ENCODE data around the gene TCN2.
"Not testable (repeated sequence)": the region's sequence is repeated elsewhere in the genome, so short reads cannot be mapped to it uniquely, and the experiment has no call there.

TCN2 gene

DNA sequence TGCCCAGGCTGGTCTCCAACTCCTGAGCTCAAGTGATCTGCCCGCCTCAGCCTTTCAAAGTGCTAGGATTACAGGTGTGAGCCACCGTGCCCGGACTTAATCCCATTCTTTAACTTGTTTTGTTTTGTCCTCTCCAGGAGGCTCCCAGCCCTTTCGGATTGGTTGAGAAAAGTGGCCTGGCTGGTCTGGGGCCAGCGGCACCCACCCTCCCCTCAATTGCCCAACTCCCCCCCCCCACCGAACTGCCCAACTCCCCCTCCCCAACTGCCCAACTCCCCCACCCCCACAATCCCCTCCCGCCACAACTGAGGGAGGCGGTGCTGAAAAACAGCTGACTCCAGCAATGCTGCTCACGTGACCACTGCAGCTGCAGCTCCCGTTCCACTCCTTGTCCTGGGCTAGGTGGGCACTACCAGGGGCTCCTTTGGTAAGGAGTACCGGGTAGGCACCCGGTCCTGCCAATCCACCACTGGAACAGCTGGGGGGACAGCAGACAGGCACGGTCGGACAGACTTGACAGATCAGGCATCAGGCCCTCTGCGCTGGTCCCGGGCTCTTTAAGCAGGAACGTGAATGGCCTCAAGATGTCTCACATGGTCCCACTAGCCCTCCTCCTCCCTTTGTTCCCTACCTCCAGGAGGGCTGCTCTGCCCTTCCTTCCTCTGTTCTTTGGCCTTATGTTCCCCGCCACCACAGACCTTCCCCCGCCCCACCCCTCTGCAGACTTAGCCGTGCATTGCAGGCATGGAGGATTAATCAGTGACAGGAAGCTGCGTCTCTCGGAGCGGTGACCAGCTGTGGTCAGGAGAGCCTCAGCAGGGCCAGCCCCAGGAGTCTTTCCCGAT is at the start of gene TCN2:
TCN2 (plus strand) TSS at position 720 of the 845 bp plus-strand sequence. CDS start 158 bp downstream, outside the sequence.
- FAIRE-seq (no peak), DNase-seq (ENCODE audit: insufficient read length, low spot score) (peak; percentile 25)
- TF ChIP-seq, protein P1, sequence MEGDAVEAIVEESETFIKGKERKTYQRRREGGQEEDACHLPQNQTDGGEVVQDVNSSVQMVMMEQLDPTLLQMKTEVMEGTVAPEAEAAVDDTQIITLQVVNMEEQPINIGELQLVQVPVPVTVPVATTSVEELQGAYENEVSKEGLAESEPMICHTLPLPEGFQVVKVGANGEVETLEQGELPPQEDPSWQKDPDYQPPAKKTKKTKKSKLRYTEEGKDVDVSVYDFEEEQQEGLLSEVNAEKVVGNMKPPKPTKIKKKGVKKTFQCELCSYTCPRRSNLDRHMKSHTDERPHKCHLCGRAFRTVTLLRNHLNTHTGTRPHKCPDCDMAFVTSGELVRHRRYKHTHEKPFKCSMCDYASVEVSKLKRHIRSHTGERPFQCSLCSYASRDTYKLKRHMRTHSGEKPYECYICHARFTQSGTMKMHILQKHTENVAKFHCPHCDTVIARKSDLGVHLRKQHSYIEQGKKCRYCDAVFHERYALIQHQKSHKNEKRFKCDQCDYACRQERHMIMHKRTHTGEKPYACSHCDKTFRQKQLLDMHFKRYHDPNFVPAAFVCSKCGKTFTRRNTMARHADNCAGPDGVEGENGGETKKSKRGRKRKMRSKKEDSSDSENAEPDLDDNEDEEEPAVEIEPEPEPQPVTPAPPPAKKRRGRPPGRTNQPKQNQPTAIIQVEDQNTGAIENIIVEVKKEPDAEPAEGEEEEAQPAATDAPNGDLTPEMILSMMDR (IDR thresholded peaks at IDR 0.05; ENCODE audit: insufficient read depth, missing control alignments), result no peak

DNA sequence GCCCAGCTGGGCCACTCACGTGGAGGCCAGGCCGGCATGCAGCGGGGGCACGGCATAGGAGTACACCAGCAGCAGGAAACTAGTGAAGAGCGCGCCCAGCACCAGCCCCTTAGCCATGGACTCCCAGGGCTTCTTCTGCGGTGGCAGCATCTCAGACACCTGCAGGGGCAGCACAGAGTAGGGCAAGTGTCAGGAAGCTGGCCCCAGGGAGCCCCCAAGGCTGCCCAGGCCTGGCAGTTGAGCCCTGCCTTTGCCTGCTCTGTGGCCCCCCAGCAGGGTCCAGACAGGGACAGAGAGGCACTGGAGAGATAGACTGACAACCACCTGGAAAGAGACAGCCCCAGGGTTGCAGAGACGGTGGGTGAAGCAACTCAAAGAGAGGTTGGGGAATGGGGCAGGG is 49.7 kb upstream of the TCN2 start:
- DNase-seq (ENCODE audit: insufficient read length, low spot score), result no peak
- FAIRE-seq, result no peak
- TF ChIP-seq, protein P1 (IDR thresholded peaks at IDR 0.05; ENCODE audit: insufficient read depth, missing control alignments), result no peak

DNA sequence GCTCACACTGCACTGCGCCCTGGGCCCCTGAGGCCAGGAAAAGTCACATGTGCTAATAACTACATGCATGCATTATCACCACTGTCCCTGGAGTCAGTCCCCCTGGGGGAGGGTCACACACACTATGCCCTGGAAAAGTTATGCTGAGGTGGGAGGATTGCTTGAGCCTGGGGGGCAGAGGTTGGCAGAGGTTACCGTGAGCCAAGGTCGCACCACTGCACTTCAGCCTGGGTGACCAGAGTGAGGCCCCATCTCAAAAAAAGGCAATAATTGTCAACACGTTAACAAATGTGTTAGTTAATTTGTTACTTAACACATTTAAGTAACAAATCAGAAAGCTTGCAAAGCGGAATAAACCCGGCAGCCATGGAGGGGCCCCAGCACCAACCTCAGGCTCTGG is 47.1 kb upstream of the TCN2 start:
- DNase-seq (ENCODE audit: insufficient read length, low spot score) (no peak), FAIRE-seq (no peak)
- TF ChIP-seq, protein P1 (IDR thresholded peaks at IDR 0.05; ENCODE audit: insufficient read depth, missing control alignments), result no peak

DNA sequence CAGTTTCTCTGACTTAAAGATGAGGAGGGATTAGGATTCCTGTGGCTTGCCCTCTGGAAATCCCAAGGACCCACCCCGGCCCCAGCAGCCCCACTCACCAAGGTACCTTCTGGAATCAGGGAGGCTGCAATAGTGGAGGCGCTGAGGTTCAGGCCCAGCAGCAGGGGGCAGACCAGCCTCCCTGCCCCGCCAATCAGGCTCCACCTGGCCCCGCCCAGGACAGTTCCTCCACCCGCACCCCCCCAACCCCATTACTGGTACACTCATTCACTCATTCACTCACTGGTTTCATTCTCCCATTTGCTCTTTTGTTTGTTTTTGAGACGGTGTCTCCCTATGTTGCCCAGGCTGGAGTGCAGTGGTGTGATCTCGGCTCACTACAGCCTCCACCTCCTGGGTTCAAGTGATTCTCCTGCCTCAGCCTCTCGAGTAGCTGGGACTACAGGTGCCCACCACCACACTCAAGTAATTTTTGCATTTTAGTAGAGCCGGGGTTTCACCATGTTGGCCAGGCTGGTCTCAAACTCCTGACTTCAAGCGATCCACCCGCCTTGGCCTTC is 46.3 kb upstream of the TCN2 start:
- DNase-seq (ENCODE audit: insufficient read length, low spot score); FAIRE-seq: not testable (repeated sequence)

DNA sequence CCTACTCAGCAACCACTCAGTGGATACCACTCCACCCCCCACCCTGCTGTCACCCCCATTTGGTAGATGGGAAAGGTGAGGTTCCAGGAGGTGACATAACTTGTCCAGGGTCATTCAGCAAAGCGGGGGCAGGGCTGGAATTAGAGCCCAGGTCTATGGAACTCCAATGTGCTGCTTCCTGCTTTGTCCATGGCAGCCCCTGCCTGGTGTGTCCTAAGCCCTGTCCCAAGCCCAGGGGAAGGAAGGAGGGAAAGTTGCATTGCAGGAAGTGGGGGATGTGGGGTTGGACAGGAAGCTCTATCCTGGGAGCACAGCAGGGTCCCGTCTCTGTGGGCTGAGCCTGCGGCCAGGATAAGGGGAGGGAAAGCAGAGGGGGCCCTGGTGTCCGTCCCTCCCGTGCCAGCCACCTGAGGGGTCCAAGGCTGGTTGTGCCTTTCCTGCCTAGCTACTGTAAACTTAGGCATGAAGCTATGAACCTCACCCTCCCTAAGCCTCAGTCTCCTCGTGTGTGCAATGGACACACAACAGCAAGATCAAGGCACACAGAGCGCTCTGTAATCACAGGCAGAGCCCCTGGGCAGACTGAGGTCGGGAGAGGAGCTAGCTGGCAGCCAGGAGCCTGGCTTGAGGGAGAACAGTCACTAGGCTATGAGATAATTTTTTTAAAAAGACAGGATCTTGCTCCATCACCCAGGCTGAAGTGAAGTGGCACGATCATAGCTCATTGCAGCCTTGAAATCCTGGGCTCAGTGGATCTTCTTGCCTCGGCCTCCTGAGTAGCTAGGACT is 45.4 kb upstream of the TCN2 start:
- no peak for DNase-seq (ENCODE audit: insufficient read length, low spot score)
- FAIRE-seq, result no peak
- TF ChIP-seq, protein P1 (IDR thresholded peaks at IDR 0.05; ENCODE audit: insufficient read depth, missing control alignments), result no peak

DNA sequence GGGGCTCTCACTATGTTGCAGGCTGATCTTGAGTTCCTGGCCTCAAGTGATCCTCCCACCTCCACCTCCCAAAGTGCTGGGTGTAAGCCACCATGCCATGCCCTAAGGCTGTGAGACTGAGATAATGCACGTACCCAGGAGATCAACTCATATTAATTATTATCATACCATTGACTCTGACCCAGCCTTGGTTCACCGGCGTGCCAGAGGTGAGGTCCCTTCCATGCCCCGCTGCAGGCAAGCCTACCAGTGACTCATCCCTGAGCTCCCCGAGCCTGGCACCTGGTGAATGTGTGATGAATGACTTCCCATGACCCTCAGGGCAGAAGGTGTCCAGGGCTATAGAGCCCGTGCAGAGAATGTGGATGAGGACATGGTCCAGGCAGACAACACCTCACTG is 44.6 kb upstream of the TCN2 start:
- FAIRE-seq (no peak), DNase-seq (ENCODE audit: insufficient read length, low spot score) (no peak)
- TF ChIP-seq, protein P1 (IDR thresholded peaks at IDR 0.05; ENCODE audit: insufficient read depth, missing control alignments), result no peak

DNA sequence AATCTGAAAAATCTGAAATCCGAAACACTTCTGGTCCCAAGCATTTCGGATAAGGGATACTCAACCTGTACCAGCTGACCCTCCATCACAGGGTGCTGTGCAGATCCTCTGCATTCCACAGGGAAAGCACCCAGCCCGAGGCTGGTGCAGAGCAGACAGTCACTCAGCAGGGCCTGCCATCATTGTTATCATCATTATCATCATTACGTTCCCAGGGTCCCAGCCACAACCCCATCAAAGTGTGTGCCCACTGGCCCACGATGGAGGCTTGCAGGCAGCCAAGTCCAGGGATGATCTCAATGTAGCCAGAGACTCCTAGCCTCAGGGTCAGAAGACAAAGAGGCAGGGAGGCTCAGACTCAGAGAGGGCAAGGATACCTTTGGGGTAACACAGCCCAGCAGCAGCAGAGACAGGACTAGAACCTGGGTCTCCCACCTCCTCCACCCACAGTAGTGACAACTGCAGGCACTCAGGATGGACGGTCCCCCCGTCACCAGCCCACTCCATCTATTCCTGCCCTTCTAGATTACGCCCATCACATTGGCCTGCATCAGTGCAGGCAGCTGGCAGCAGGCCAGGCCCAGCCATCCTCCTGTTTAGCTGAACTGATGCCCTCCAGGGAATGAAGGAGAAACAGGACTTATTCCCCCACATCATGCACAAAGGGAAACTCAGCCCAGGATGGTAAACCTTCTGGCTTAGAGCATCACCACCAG is 42.8 kb upstream of the TCN2 start:
- FAIRE-seq (no peak), DNase-seq (ENCODE audit: insufficient read length, low spot score) (no peak)
- TF ChIP-seq, protein P1 (IDR thresholded peaks at IDR 0.05; ENCODE audit: insufficient read depth, missing control alignments), result no peak
